ENCODE measurements around the gene CRTC2.

The CRTC2 gene

DNA sequence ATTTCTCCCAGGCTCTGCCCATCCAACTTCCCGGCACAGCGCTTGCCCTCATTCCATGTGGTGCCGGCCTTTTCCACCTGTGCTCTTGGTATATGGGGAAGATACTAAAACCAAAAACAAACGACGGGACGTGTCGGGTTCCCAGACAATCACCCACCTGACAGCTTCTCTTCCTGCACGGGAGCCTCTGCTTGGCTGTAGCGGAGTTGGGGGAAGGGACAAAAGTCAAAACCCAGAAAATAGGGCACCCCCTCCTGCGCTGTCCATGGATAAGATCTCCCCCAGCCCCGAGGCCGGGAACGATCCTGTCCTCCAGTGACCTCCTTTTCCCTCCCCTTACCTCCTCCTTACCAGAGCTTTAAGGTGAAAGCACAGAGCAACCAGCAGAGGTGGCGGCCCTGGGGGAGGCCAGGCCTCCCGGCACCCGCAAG, 18.4 kb upstream of the CRTC2 start:
- in situ Hi-C loops (cut with MboI; ENCODE audit: low sequenced_read_pairs) = no loop called here

GRCh38 chr1:153973525-153973924, 15.1 kb upstream of the CRTC2 start:
- in situ Hi-C loops (cut with MboI; ENCODE audit: low sequenced_read_pairs) = no loop called here

GRCh38 chr1:153973071-153973470, 14.7 kb upstream of the CRTC2 start:
- in situ Hi-C loops (cut with MboI; ENCODE audit: low sequenced_read_pairs) = no loop called here

DNA sequence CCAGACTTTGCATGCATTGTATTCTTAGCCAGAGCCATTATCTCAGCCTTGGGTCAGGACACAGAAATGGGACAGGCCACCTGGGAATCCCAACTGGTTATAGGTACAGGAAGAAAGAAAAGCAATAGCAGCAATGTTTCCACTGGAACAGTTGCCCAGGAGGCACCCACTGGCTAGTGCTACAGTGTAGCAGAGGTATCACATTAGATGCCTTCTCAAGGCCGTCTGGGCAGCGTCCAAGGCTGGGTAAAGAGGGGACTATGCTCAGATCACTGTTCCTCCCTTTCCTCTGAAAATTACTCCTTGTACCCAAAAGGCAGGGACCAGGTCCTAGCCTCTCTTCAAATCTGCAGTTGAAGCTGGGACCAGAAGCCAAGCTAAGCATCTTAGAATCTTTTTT, 11.9 kb upstream of the CRTC2 start:
- in situ Hi-C loops (cut with MboI; ENCODE audit: low sequenced_read_pairs) = no loop called here

DNA sequence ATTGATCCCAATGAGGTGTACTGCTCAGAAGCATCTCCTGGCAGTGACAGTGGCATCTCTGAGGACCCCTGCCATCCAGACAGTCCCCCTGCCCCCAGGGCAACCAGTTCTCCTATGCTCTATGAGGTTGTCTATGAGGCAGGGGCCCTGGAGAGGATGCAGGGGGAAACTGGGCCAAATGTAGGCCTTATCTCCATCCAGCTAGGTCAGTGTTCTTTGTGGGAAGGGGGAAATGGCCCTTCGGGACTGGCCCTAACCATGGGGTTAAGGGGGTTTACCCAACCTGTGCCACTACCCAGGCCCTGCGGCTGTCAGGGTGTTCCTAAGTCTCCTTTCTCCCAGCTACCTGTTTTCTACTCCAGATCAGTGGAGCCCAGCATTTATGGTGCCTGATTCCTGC, 10.6 kb upstream of the CRTC2 start:
- in situ Hi-C loops (cut with MboI; ENCODE audit: low sequenced_read_pairs) = no loop called here

DNA sequence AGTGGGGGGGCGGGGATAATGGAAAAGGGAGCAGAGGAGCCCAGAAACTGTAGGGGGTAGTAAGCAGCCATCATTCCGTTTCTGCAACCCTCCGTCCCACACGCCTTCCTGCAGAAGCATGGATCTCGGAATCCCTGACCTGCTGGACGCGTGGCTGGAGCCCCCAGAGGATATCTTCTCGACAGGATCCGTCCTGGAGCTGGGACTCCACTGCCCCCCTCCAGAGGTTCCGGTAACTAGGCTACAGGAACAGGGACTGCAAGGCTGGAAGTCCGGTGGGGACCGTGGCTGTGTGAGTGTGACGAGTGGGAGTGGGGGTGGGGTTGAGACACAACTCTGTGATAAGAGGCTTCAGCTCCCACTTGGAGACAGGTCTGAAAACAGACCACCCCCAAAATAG, 10.0 kb upstream of the CRTC2 start:
- in situ Hi-C loops (cut with MboI; ENCODE audit: low sequenced_read_pairs) = no loop called here

GRCh38 chr1:153968000-153968363, 9.6 kb upstream of the CRTC2 start:
- in situ Hi-C loops (cut with MboI; ENCODE audit: low sequenced_read_pairs) = no loop called here

DNA sequence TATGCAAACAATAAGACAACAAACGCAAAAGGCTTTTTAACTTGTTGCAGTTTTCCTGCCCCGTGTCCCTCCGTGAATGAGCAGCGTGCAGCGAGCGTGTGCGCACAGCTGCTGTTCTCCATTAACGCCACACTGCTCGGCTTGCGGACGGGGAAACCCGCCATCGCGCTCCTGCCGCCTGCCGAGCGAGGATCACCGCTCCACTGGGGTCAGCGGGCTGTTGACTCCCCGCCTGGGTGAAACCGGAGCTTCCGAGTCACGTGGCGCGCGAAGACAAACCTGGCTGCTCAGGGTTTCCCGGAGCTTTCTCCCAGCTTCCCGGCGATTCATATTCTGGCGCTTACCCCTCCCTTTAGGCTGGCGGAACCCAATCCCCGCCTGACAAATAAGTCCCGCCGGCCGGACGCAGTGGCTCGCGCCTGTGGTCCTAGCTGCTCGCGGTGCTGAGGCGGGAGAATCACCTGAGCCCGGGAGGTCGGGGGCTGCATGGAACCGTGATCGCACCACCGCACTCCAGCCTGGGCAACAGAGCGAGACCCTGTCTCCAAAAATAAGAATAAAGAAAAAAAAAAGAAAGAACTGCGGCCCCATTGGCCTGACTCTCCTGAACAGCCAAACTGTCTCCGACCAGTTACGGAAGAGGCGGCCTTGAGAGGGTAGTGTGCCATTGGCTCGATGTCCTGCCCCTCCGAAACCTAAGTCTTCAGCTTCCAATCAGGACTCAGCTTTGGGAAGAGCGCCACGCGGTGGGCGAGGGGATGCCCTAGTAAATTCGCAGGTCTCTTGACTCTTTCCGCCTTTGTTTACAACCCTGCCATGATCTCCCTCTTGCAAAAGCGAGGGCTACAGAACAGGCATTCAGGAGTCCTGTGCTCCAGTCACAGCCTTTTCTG, 8.9 kb upstream of the CRTC2 start, which contains the start of gene CREB3L4:
Gene CREB3L4, plus strand, starts transcription at position 796 of the 893 bp plus-strand sequence. CDS start 624 bp downstream, outside the sequence.
- in situ Hi-C loops (cut with MboI; ENCODE audit: low sequenced_read_pairs) = no loop called here

- in situ Hi-C loops (cut with MboI; ENCODE audit: low sequenced_read_pairs) = no loop called here
These were observed 5.5 kb upstream of the CRTC2 start for GRCh38 chr1:153963850-153964331.

- in situ Hi-C loops (cut with MboI; ENCODE audit: low sequenced_read_pairs) = no loop called here
These were observed 4.8 kb upstream of the CRTC2 start, which contains the start of gene SLC39A1 for GRCh38 chr1:153963030-153963849. Gene SLC39A1, minus strand, starts transcription at chr1:153963537. Its CDS starts 822 bp downstream, at chr1:153962715.

DNA sequence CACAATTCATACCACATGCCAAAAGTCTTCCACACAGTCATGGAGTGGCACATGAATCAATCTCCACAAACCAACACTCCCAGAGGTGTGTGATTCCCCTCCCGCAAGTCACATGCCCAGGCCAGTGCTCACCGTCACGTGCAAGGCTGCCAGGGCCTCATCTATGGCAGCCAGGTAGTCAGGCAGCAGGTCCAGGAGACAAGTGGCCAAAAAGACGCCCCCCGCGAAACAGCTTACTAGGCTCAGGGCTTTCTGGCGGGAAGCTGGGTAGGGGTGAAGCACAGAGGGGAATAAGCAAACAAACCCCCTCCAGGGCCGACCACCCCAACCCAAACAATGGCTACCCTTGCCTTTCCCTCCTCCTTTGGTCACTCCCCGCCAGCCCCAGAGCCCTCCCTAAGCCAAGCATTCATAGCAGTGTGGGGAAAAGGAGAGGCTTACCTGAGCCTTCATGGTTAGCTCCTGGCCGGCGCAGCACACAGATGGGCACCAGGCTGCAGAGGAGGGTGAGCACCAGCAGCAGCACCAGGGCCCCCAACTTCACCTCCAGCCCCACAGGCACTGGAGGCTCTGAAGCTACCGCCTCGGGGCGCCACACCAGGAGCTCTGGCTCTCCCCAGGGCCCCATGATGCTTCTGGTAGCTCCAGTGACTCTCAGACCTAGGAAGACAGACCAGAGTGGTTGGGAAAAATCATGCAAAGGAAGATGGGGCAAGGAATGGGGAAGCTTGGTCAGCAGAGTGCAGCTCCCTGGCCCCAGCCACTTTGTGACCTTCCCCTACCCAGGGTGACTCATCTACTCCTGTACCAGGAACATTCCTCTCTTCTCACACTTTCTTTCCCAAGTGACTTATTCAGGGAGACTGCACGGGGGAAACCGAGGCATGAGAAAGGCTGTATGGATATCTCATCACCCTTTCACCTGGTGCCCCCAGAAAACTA, 3.9 kb upstream of the CRTC2 start:
- in situ Hi-C loops (cut with MboI; ENCODE audit: low sequenced_read_pairs) = no loop called here

- in situ Hi-C loops (cut with MboI; ENCODE audit: low sequenced_read_pairs) = no loop called here
These were observed 3.0 kb upstream of the CRTC2 start for GRCh38 chr1:153961421-153961820.

- in situ Hi-C loops (cut with MboI; ENCODE audit: low sequenced_read_pairs) = no loop called here
These were observed 1.8 kb upstream of the CRTC2 start for GRCh38 chr1:153960206-153960605.

GRCh38 chr1:153959454-153959853, 1.0 kb upstream of the CRTC2 start:
- in situ Hi-C loops (cut with MboI; ENCODE audit: low sequenced_read_pairs) = no loop called here

DNA sequence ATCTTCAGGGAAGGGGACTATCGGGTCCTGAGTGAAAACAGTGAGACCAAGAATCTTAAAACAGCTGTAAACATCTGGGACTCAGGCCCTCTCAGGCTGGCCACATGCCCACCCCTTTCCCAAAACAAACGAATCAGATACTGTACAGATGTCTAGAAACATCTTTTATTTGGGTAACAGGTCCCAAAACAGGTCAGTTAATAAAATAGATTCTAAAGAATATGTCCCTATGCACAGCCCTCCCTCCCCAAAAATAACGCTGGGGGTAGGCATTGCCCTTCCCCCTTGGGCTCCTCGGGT, 499 bp upstream of the CRTC2 start:
- in situ Hi-C loops (cut with MboI; ENCODE audit: low sequenced_read_pairs) = no loop called here

- in situ Hi-C loops (cut with MboI; ENCODE audit: low sequenced_read_pairs) = no loop called here
These were observed 685 bp downstream of the CRTC2 start for GRCh38 chr1:153957744-153958110.

DNA sequence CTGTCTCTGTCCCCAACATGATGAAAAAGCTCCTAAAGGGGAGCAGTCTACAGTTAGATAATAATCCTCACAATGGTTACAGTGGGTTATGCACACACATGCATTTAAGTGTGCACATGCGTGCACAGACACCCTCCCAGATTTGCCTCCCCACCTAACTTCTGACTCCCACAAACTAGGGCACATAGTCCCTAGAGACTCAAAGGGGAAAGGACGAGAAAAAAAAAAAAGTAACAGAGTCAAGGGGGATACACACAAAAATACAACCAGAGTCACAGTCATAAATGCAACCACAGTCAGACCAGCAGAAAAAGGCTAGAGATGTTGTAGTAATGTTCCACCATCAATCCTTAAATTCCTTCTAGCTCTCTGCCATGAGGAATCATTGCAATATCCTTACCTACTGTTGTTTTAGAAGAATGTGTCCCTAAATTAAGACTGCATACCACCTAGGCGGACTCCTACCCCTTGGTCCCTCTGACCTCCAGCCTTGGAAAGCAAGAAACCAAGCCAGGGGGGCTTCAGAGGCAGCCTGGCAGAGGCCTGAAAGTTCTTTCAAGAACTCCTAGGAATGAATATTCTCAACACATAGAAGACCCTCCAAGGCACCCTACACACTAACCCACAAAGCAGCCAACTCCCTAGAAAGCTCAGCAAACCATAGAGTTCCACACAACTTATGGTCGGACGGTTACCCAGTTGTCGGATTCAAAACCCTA, 1.3 kb downstream of the CRTC2 start:
- in situ Hi-C loops (cut with MboI; ENCODE audit: low sequenced_read_pairs) = no loop called here

- in situ Hi-C loops (cut with MboI; ENCODE audit: low sequenced_read_pairs) = no loop called here
These were observed 3.6 kb downstream of the CRTC2 start for GRCh38 chr1:153954826-153955225.

DNA sequence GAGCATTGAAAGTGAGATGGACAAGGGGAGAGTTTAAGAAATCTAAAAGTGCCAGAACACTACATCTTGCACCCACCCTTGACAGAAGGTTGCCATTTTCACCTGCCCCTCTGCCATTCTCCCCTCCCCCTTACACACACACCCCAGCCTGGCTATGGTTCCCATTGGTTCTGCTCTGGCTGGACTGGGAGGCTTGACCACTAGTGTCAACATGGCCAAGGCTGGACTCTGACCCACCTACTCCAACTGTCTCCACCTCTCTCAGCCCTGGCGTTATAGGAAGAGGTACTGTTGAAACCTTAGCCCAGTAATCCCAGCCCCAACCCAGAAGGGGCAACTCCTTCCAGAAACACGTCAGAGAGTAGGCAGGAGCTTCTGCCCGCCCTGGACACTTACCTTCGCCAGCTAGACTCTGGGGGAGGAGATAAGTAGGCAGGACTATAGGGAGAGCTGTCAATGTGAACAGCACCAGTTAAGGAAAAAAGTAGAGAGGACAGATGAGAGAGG, 4.5 kb downstream of the CRTC2 start:
- in situ Hi-C loops (cut with MboI; ENCODE audit: low sequenced_read_pairs) = no loop called here

GRCh38 chr1:153951801-153952200, 6.6 kb downstream of the CRTC2 start:
- in situ Hi-C loops (cut with MboI; ENCODE audit: low sequenced_read_pairs) = no loop called here

Data from hTERT RPE-1 (cell line).